A673 (cell line): Measurements from ENCODE around the gene PAPOLB. TPM values are rescaled to one million over a fixed set of nuclear protein-coding genes. Genes with fewer than 3 reads are reported as not detected.

Experiments used
- BruUV-seq: library from RNA; stranded (reverse); fragments of 400-500 nt; replicated peaks from 2 replicates; lab custom pipeline; 2021; lab: Mats Ljungman, UMichigan
- CTCF ChIA-PET: fragments of 300-600 bp; sonication (Branson Sonifier 250); formaldehyde crosslinking; loops from one replicate; lab custom pipeline; 2022; ENCODE audit warnings: antibody characterized with exemption; lab: Charles Lee
- POLR2A ChIA-PET: fragments of 300-600 bp; sonication (Branson Sonifier 250); formaldehyde crosslinking; loops from one replicate; lab custom pipeline; 2022; ENCODE audit warnings: antibody characterized with exemption; ENCODE audit not compliant: low non-redundant PET; lab: Charles Lee
- DNase-seq: peaks from one replicate; pipeline ENCODE4 v3.0.0-alpha.2; 2015; ENCODE audit warnings: low spot score
- H3K27ac ChIP-seq: fragments of 200-600 bp; sonication (generic); 2 replicates; pipeline ENCODE4 v1.5.1; 2016; ENCODE audit warnings: mixed run types, low read depth, mild to moderate bottlenecking, mixed read lengths, antibody characterized with exemption, low read length; ENCODE audit not compliant: poor library complexity, severe bottlenecking
- H3K27me3 ChIP-seq: fragments of 200-600 bp; sonication (generic); replicated peaks from 2 replicates; pipeline ENCODE4 v1.6.1; 2017; ENCODE audit warnings: mixed run types, low read depth, mild to moderate bottlenecking, mixed read lengths, antibody characterized with exemption, low read length; ENCODE audit not compliant: insufficient read depth, poor library complexity
- H3K36me3 ChIP-seq: fragments of 200-600 bp; sonication (generic); 2 replicates; pipeline ENCODE4 v1.6.1; 2016; ENCODE audit warnings: mixed run types, mild to moderate bottlenecking, mixed read lengths, antibody characterized with exemption, low read length; ENCODE audit not compliant: insufficient read depth, poor library complexity, severe bottlenecking
- H3K4me1 ChIP-seq: fragments of 200-600 bp; sonication (generic); 2 replicates; pipeline ENCODE4 v1.6.1; 2017; ENCODE audit warnings: mixed run types, mild to moderate bottlenecking, mixed read lengths, antibody characterized with exemption, low read length; ENCODE audit not compliant: insufficient read depth, poor library complexity, severe bottlenecking
- H3K4me3 ChIP-seq: fragments of 200-600 bp; sonication (generic); 2 replicates; pipeline ENCODE4 v1.5.1; 2016; ENCODE audit warnings: low read depth, mixed run types, mild to moderate bottlenecking, mixed read lengths, low read length; ENCODE audit not compliant: poor library complexity, severe bottlenecking
- H3K9me3 ChIP-seq: fragments of 200-600 bp; sonication (generic); 2 replicates; pipeline ENCODE4 v1.6.1; 2016; ENCODE audit warnings: mixed run types, low read depth, mild to moderate bottlenecking, mixed read lengths, antibody characterized with exemption, low read length; ENCODE audit not compliant: poor library complexity, severe bottlenecking
- EZH2 ChIP-seq: fragments of 200-600 bp; sonication (generic); IDR thresholded peaks from 2 replicates; pipeline ENCODE4 v1.6.1; 2017; ENCODE audit warnings: borderline replicate concordance, low read depth, mild to moderate bottlenecking, mixed read lengths, antibody characterized with exemption, low read length; ENCODE audit not compliant: poor library complexity, severe bottlenecking
- intact Hi-C: fragments of 100-400 bp; cut with micrococcal nuclease; formaldehyde crosslinking; loops from one replicate; pipeline ENCODE4 v1.10.0; 2022; ENCODE audit not compliant: unreplicated experiment
- total RNA-seq: library from RNA; stranded (reverse); gene quantifications from 2 replicates; pipeline ENCODE4 v1.2.3, GENCODE V29; 2021
- TF ChIP-seq, protein P1 (sequence below): fragments of 300-800, 200-600 bp; sonication (generic); conservative IDR thresholded peaks from 2 replicates; pipeline ENCODE4 v1.5.1; 2017; ENCODE audit warnings: low read depth, mild to moderate bottlenecking, antibody characterized with exemption, low read length, moderate library complexity, mixed read lengths

PAPOLB gene
- total RNA-seq, 1 experiment from 2014 or later = 0.17 TPM

DNA sequence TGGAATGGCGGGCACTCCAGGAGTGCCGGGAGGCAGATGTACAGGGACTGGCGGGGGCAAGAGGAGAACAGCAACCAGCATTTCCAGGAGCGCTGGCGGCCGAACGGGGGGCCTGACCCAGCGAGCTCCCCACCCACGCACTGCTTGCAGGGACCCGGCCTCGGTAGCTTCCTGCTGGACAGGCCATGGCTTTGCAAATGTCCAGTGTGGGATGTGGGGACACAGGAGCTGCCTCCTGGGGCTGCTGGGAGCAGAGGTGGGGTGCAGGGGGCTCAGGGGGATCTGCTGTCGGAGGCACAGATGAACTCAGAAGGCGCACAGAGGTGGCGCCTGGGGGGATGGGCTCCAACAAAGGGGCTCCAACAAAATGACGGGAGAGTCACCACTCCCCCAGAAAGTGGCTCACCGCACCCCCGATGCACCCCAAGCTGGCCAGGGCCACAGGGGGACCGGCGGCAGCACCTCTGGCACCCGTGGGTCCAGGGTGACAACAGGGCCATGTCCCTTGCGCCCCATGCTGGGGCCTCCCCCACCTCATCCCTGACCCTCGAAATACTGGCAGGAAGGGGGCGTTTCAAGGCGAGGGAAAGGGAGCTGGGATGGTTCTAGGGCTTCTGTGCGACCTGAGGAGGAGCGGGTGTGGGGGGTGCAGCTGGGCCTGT, 45.3 kb downstream of the PAPOLB start:
- no peak for DNase-seq
- Histone ChIP-seq H3K9me3 (no peaks in the 10 kb centered on the region), H3K27me3 (no peaks in the 10 kb centered on the region), H3K4me1 (no peaks in the 10 kb centered on the region), H3K36me3 (no peaks in the 10 kb centered on the region), H3K4me3 (no peak overlapping the region), H3K27ac (no peak overlapping the region)
- ChIA-PET CTCF (no interaction called here), POLR2A (no interaction called here)
- TF ChIP-seq EZH2 = no peak
- TF ChIP-seq, protein P1, sequence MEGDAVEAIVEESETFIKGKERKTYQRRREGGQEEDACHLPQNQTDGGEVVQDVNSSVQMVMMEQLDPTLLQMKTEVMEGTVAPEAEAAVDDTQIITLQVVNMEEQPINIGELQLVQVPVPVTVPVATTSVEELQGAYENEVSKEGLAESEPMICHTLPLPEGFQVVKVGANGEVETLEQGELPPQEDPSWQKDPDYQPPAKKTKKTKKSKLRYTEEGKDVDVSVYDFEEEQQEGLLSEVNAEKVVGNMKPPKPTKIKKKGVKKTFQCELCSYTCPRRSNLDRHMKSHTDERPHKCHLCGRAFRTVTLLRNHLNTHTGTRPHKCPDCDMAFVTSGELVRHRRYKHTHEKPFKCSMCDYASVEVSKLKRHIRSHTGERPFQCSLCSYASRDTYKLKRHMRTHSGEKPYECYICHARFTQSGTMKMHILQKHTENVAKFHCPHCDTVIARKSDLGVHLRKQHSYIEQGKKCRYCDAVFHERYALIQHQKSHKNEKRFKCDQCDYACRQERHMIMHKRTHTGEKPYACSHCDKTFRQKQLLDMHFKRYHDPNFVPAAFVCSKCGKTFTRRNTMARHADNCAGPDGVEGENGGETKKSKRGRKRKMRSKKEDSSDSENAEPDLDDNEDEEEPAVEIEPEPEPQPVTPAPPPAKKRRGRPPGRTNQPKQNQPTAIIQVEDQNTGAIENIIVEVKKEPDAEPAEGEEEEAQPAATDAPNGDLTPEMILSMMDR = no peak
- BruUV-seq = no TSS peak
- intact Hi-C loops = no loop called here

DNA sequence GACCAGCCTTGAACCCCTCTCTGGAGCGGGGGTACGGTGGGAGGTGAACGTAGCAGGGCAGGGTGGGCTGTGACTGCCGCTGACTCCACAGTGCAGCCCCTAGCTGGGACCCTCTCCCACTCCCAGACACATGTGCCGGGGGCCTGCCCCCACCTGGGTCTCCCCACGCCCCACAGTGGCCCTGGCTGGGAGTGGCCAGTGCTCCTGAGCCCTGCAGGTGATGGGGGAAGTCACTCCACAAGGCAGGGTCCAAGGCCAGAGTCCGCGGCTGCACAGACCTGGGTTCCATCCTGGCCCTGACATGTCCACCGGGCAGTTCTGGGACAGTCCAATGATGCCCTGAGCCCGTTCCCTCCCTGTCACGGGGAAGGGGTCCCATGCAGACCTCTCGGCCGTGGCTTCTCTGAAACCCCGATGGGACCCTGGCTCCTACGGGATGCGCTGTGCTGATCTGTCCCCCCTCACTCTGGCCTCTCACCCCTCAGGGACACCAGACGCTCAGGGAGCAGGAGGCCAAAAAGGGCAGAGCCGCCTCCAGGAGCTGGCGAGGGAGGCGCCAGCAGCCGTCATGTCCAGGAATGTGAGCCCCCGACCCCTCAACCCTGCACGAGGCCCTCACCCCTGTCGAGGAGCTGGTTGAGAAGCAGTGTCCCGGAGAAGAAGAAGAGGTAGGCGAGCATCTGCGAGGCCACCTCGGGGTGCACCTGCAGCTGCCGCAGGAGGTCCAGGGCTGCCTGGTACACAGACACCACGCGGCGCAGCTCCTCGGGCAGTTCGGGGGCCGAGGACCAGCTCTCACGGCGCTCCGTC, 46.0 kb downstream of the PAPOLB start:
- TF ChIP-seq, protein P1 = 0 out of 2 replicates have a peak, but pooled peaks have one; percentile 21
- no peak for TF ChIP-seq EZH2
- Histone ChIP-seq H3K4me1 (no peaks in the 10 kb centered on the region), H3K36me3 (no peaks in the 10 kb centered on the region), H3K27ac (no peak overlapping the region), H3K9me3 (no peaks in the 10 kb centered on the region), H3K4me3 (no peak overlapping the region), H3K27me3 (no peaks in the 10 kb centered on the region)
- no TSS peak for BruUV-seq
- ChIA-PET CTCF (no interaction called here), POLR2A (no interaction called here)
- no peak for DNase-seq
- intact Hi-C loops = no loop called here

DNA sequence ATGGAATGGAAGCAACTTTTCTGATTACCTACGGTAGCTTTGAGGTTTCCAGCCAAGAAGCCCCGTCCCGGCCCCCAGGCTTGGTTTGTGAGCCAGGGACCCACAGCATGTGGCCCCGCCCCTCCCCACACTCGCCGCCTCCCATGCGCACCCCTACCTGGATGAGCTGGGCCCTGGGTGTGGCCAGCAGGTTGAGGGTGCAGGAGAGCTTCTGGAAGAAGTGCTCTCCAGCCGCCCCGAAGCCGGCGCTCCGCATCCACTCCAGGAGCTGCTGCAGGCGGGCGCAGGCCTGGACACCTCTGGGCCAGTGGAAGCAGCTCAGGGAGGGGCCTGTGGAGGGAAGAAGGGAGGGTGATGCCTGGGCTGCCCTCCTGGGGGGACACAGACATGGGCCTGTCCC, 46.7 kb downstream of the PAPOLB start:
- H3K27ac ChIP-seq = no peak overlapping the region
- no peaks in the 10 kb centered on the region for H3K4me1 ChIP-seq
- H3K36me3 ChIP-seq = no peaks in the 10 kb centered on the region
- no peaks in the 10 kb centered on the region for H3K9me3 ChIP-seq
- H3K27me3 ChIP-seq = no peaks in the 10 kb centered on the region
- ChIA-PET CTCF (no interaction called here), POLR2A (no interaction called here)
- no TSS peak for BruUV-seq
- no peak for DNase-seq
- H3K4me3 ChIP-seq = no peak overlapping the region
- TF ChIP-seq, protein P1 = no peak
- no peak for TF ChIP-seq EZH2
- intact Hi-C loops = no loop called here
